Measurements from ENCODE around the gene ACTN2. TPM values are rescaled to one million over a fixed set of nuclear protein-coding genes. Genes with fewer than 3 reads are reported as not detected.

ACTN2 gene
- total RNA-seq, 6 donors from 2014 or later, result 1.4 to 11.5 (median 2.3) TPM

DNA sequence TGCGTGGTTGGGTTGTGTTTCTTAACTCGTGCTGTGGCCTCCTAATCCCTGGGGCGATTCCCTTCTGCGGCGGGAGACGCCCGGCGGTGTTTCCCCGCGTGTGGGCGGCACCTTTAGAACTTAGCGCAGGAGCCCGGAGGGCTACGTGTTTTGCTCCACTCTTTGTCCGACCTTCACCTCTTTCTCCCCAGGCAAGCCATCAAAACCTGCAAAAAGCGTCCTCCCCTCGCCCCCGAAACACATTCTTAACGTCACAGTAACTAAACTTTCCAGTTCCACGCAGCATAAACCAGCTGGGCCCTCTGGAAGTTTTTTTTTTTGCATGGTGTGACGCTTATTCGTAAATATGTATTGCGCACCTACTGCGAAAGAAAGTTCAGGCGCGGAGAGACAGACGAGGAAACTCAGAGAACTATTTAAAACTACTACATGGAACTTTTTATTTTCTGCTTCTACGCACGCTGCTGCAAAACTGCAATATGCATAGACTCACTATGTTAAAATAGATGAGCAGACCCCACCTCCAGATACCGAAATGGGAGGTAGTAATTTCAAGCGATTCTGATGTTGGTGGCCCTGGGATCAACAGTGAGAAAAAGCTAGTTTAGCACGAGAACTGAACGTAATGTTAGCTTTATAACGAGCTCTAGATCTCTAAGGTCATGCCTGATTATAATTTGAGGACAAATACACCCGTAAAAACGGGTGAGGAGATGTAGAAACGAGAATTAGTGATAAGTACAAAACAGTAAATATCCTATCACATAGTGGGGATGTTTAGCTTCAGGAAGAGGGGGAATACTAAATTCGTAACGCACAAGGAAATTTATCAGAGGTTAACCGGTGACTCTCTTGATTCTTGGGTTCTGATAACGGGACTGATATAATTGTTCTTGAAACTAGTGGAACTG lies 109.7 kb downstream of the ACTN2 start:
- peak overlapping the region; percentile 89 to 94 (median 89) for H3K27ac ChIP-seq
- H3K36me3 ChIP-seq, result no peaks in the 10 kb centered on the region
- no peaks in the 10 kb centered on the region for H3K27me3 ChIP-seq
- TF ChIP-seq POLR2AphosphoS5 (IDR thresholded peaks at IDR 0.05) (no peak), EP300 (IDR thresholded peaks at IDR 0.05) (no peak), POLR2A (IDR thresholded peaks at IDR 0.05) (no peak)
- TF ChIP-seq, protein P1, sequence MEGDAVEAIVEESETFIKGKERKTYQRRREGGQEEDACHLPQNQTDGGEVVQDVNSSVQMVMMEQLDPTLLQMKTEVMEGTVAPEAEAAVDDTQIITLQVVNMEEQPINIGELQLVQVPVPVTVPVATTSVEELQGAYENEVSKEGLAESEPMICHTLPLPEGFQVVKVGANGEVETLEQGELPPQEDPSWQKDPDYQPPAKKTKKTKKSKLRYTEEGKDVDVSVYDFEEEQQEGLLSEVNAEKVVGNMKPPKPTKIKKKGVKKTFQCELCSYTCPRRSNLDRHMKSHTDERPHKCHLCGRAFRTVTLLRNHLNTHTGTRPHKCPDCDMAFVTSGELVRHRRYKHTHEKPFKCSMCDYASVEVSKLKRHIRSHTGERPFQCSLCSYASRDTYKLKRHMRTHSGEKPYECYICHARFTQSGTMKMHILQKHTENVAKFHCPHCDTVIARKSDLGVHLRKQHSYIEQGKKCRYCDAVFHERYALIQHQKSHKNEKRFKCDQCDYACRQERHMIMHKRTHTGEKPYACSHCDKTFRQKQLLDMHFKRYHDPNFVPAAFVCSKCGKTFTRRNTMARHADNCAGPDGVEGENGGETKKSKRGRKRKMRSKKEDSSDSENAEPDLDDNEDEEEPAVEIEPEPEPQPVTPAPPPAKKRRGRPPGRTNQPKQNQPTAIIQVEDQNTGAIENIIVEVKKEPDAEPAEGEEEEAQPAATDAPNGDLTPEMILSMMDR (IDR thresholded peaks at IDR 0.05), result no peak
- peaks cover 11 to 30% (median 18%) of the 10 kb centered on the region in 4 donors for H3K4me1 ChIP-seq
- DNase-seq (peak in 1 of 2 donors; percentile 37), ATAC-seq (ENCODE audit: low FRiP score in 2 of 2) (peak; percentile 42 to 58)
- H3K4me3 ChIP-seq, result peak overlapping the region; percentile 68 to 94 (median 82)
- no peaks in the 10 kb centered on the region for H3K9me3 ChIP-seq
- 1% methylated on average over 39 to 41 of the region's 41 CpGs for WGBS, 2 donors

DNA sequence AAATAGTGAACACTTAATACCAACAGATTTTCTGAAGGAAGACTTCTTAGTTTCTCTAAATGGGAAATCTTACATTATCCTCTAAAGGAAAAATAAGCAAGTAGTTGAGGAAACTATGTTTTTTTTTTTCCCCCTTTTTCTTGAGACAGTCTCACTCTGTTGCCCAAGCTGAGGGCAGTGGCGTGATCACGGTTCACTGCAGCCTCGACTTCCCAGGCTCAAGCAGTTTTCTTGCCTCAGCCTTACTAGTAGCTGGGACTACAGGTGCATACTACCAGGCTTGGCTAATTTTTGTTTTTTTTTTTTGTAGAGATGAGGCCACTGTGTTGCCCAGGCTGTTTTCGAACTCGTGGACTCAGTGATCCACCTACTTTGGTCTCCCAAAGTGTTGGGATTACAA lies 112.7 kb downstream of the ACTN2 start:
- ATAC-seq (ENCODE audit: low FRiP score in 2 of 2) (no peak), DNase-seq (no peak)
- Histone ChIP-seq H3K9me3 (no peaks in the 10 kb centered on the region), H3K27ac (no peak overlapping the region), H3K4me3 (no peak overlapping the region), H3K4me1 (peaks cover 11 to 30% (median 18%) of the 10 kb centered on the region in 4 donors), H3K27me3 (no peaks in the 10 kb centered on the region), H3K36me3 (peaks cover 0 to 8% (median 3%) of the 10 kb centered on the region in 4 donors)
- WGBS, 2 donors, result 93 to 98% methylated on average over 5 of the region's 5 CpGs
- no peak for TF ChIP-seq POLR2AphosphoS5 (IDR thresholded peaks at IDR 0.05)
- TF ChIP-seq EP300 (IDR thresholded peaks at IDR 0.05), result no peak
- no peak for TF ChIP-seq POLR2A (IDR thresholded peaks at IDR 0.05)
- TF ChIP-seq, protein P1 (IDR thresholded peaks at IDR 0.05), result no peak

- ATAC-seq (ENCODE audit: low FRiP score in 2 of 2) (no peak), DNase-seq (no peak)
- WGBS, 2 donors, result 74 to 84% methylated on average over 5 of the region's 5 CpGs
- TF ChIP-seq, protein P1 (IDR thresholded peaks at IDR 0.05), result no peak
- TF ChIP-seq POLR2A (IDR thresholded peaks at IDR 0.05), result no peak
- TF ChIP-seq POLR2AphosphoS5 (IDR thresholded peaks at IDR 0.05), result no peak
- TF ChIP-seq EP300 (IDR thresholded peaks at IDR 0.05), result no peak
- H3K4me3 ChIP-seq, result no peak overlapping the region
- no peaks in the 10 kb centered on the region for H3K27me3 ChIP-seq
- no peaks in the 10 kb centered on the region for H3K9me3 ChIP-seq
- H3K4me1 ChIP-seq, result peaks cover 11 to 26% (median 18%) of the 10 kb centered on the region in 4 donors
- H3K27ac ChIP-seq, result no peak overlapping the region
- H3K36me3 ChIP-seq, result peaks cover 0 to 10% (median 4%) of the 10 kb centered on the region in 4 donors
Measured at GRCh38 chr1:236800002-236800620, 113.8 kb downstream of the ACTN2 start.

GRCh38 chr1:236800623-236801022 lies 114.3 kb downstream of the ACTN2 start:
- Histone ChIP-seq H3K4me1 (peaks cover 11 to 26% (median 18%) of the 10 kb centered on the region in 4 donors), H3K4me3 (no peak overlapping the region), H3K27ac (no peak overlapping the region), H3K27me3 (no peaks in the 10 kb centered on the region), H3K36me3 (peaks cover 0 to 15% (median 5%) of the 10 kb centered on the region in 4 donors), H3K9me3 (no peaks in the 10 kb centered on the region)
- TF ChIP-seq, protein P1 (IDR thresholded peaks at IDR 0.05), result no peak
- TF ChIP-seq EP300 (IDR thresholded peaks at IDR 0.05), result no peak
- no peak for TF ChIP-seq POLR2AphosphoS5 (IDR thresholded peaks at IDR 0.05)
- no peak for TF ChIP-seq POLR2A (IDR thresholded peaks at IDR 0.05)
- DNase-seq (no peak), ATAC-seq (ENCODE audit: low FRiP score in 2 of 2) (no peak)
